Neural cell (in vitro differentiated cells): ENCODE measurements around the gene DMAP1. TPM values are rescaled to one million over a fixed set of nuclear protein-coding genes. Genes with fewer than 3 reads are reported as not detected.

Source experiments
- H2AFZ ChIP-seq: fragments of 200-600, 300-800 bp; sonication (generic), shearing (Covaris generic); 2 replicates; pipeline ENCODE4 v1.6.0; 2014; ENCODE audit warnings: low read depth, mild to moderate bottlenecking, antibody characterized with exemption, low read length, moderate library complexity
- H3F3A ChIP-seq: fragments of 200-600 bp; shearing (Covaris generic); 2 replicates; pipeline ENCODE4 v1.6.1; 2016; ENCODE audit warnings: mild to moderate bottlenecking, moderate library complexity, mixed read lengths, antibody characterized with exemption, low read length; ENCODE audit not compliant: insufficient read depth, poor library complexity, severe bottlenecking
- H3K27ac ChIP-seq: fragments of 200-600, 300-800 bp; sonication (generic), shearing (Covaris generic); 2 replicates; pipeline ENCODE4 v1.5.1; 2014; ENCODE audit warnings: mild to moderate bottlenecking, low read length, moderate library complexity
- H3K27me3 ChIP-seq: fragments of 300-800, 200-600 bp; sonication (generic), shearing (Covaris generic); 2 replicates; pipeline ENCODE4 v1.6.0; 2014; ENCODE audit warnings: mild to moderate bottlenecking, low read depth, low read length, moderate library complexity; ENCODE audit not compliant: insufficient read depth
- H3K36me3 ChIP-seq: fragments of 300-800, 200-600 bp; sonication (generic), shearing (Covaris generic); 2 replicates; pipeline ENCODE4 v1.5.1; 2014; ENCODE audit warnings: mild to moderate bottlenecking, antibody characterized with exemption, low read length, moderate library complexity; ENCODE audit not compliant: insufficient read depth
- H3K4me2 ChIP-seq: fragments of 300-800, 200-600 bp; sonication (generic), shearing (Covaris generic); 2 replicates; pipeline ENCODE4 v1.6.0; 2014; ENCODE audit warnings: mild to moderate bottlenecking, low read length
- H3K4me3 ChIP-seq: fragments of 300-800, 200-600 bp; sonication (generic), shearing (Covaris generic); 2 replicates; pipeline ENCODE4 v1.5.1; 2014; ENCODE audit warnings: mild to moderate bottlenecking, low read length, moderate library complexity
- H3K79me2 ChIP-seq: fragments of 200-600 bp; shearing (Covaris generic); replicated peaks from 2 replicates; pipeline ENCODE4 v1.6.0; 2014; ENCODE audit warnings: mild to moderate bottlenecking, low read length, moderate library complexity; ENCODE audit not compliant: insufficient read depth
- H3K9ac ChIP-seq: fragments of 300-800, 200-600 bp; sonication (generic), shearing (Covaris generic); 2 replicates; pipeline ENCODE4 v1.6.1; 2016; ENCODE audit warnings: mild to moderate bottlenecking, low read length, mixed read lengths
- H3K9me2 ChIP-seq: fragments of 200-600 bp; shearing (Covaris generic); 2 replicates; pipeline ENCODE4 v1.6.1; 2016; ENCODE audit warnings: mild to moderate bottlenecking, low read length, mixed read lengths; ENCODE audit not compliant: insufficient read depth
- H3K9me3 ChIP-seq: fragments of 200-600, 300-800 bp; sonication (generic), shearing (Covaris generic); 2 replicates; pipeline ENCODE4 v1.6.1; 2016; ENCODE audit warnings: mild to moderate bottlenecking, mixed run types, low read length, moderate library complexity, mixed read lengths
- H4K20me1 ChIP-seq: fragments of 200-600 bp; shearing (Covaris generic); 2 replicates; pipeline ENCODE4 v1.6.1; 2016; ENCODE audit warnings: mild to moderate bottlenecking, mixed run types; ENCODE audit not compliant: insufficient read depth
- EP300 ChIP-seq: fragments of 450-650 bp; conservative IDR thresholded peaks from 2 replicates; pipeline ENCODE4 v1.6.1; 2014; ENCODE audit warnings: antibody characterized with exemption, mild to moderate bottlenecking, moderate library complexity; ENCODE audit not compliant: poor library complexity, severe bottlenecking
- EZH2 ChIP-seq: fragments of 200-600, 300-800 bp; shearing (Covaris generic), sonication (generic); IDR thresholded peaks from 2 replicates; pipeline ENCODE4 v1.6.1; 2014; ENCODE audit warnings: antibody characterized with exemption, low read length, borderline replicate concordance, mild to moderate bottlenecking; ENCODE audit not compliant: insufficient read depth, poor library complexity, severe bottlenecking
- MXI1 ChIP-seq: fragments of 450-650 bp; conservative IDR thresholded peaks from 2 replicates; pipeline ENCODE4 v1.6.1; 2014; ENCODE audit warnings: antibody characterized with exemption, mild to moderate bottlenecking; ENCODE audit not compliant: poor library complexity, severe bottlenecking
- POLR2AphosphoS5 ChIP-seq: IDR thresholded peaks from 2 replicates; pipeline ENCODE4 v1.6.1; 2012
- RAD21 ChIP-seq: fragments of 450-650 bp; conservative IDR thresholded peaks from 2 replicates; pipeline ENCODE4 v1.6.1; 2014; ENCODE audit warnings: antibody characterized with exemption, mild to moderate bottlenecking, moderate library complexity
- SMC3 ChIP-seq: fragments of 450-650 bp; conservative IDR thresholded peaks from 2 replicates; pipeline ENCODE4 v1.6.1; 2014; ENCODE audit warnings: antibody characterized with exemption, mild to moderate bottlenecking, moderate library complexity; ENCODE audit not compliant: poor library complexity
- TAF1 ChIP-seq: IDR thresholded peaks from 2 replicates; pipeline ENCODE4 v1.6.1; 2012; ENCODE audit warnings: low read depth
- polyA plus RNA-seq: library from polyadenylated mRNA; depleted of rRNA; stranded (reverse); fragments of >200 nt; gene quantifications from 2 replicates; pipeline ENCODE4 v1.2.3, GENCODE V29; 2014
- TF ChIP-seq, protein P1 (sequence below): IDR thresholded peaks from 2 replicates; pipeline ENCODE4 v1.6.1; 2012; ENCODE audit warnings: borderline replicate concordance
- TF ChIP-seq, protein P2 (sequence below): fragments of 450-650 bp; IDR thresholded peaks from 2 replicates; pipeline ENCODE4 v1.5.1; 2014; ENCODE audit warnings: antibody characterized with exemption, mild to moderate bottlenecking, moderate library complexity; ENCODE audit not compliant: poor library complexity, severe bottlenecking

DMAP1 gene
- polyA plus RNA-seq, 1 donor from 2014 or later = 55.6 TPM

DNA sequence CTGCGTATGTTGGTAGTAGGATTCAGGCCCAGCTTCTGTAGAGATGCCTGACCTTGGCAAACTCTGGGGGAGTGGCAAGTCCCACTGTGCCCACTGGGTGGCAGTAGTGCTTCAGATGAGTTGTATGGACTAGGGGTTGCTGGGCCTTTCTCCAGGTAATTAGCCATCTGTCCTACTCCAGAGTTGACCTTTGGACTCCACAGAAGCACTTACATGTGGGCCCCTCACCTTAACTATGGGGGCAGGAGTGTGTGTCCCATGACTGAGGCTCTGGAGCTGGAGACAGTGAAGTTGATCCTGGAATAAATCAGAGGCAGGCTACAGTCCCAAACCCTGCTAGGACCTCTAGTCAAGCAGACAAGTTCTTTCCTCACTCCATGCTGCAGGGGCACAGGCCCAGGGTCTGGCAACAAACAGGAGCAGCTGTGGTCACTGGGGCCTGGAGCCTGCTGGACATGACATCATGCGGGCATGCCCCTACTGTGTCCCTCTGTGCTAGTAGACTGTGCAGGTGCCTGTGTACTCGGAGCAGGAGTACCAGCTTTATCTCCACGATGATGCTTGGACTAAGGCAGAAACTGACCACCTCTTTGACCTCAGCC, 4.6 kb downstream of the DMAP1 start:
- Histone ChIP-seq H3K27ac (no peak overlapping the region), H3K9ac (no peak overlapping the region), H3K9me3 (no peaks in the 10 kb centered on the region), H2AFZ (no peak overlapping the region), H3K27me3 (no peaks in the 10 kb centered on the region), H3K9me2 (no peaks in the 10 kb centered on the region), H3K4me3 (no peak overlapping the region), H4K20me1 (no peaks in the 10 kb centered on the region), H3K36me3 (no peaks in the 10 kb centered on the region), H3K4me2 (no peak overlapping the region), H3F3A (no peaks in the 10 kb centered on the region), H3K79me2 (peaks cover 7% of the 10 kb centered on the region)
- TF ChIP-seq, protein P1, sequence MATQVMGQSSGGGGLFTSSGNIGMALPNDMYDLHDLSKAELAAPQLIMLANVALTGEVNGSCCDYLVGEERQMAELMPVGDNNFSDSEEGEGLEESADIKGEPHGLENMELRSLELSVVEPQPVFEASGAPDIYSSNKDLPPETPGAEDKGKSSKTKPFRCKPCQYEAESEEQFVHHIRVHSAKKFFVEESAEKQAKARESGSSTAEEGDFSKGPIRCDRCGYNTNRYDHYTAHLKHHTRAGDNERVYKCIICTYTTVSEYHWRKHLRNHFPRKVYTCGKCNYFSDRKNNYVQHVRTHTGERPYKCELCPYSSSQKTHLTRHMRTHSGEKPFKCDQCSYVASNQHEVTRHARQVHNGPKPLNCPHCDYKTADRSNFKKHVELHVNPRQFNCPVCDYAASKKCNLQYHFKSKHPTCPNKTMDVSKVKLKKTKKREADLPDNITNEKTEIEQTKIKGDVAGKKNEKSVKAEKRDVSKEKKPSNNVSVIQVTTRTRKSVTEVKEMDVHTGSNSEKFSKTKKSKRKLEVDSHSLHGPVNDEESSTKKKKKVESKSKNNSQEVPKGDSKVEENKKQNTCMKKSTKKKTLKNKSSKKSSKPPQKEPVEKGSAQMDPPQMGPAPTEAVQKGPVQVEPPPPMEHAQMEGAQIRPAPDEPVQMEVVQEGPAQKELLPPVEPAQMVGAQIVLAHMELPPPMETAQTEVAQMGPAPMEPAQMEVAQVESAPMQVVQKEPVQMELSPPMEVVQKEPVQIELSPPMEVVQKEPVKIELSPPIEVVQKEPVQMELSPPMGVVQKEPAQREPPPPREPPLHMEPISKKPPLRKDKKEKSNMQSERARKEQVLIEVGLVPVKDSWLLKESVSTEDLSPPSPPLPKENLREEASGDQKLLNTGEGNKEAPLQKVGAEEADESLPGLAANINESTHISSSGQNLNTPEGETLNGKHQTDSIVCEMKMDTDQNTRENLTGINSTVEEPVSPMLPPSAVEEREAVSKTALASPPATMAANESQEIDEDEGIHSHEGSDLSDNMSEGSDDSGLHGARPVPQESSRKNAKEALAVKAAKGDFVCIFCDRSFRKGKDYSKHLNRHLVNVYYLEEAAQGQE = no peak
- TF ChIP-seq SMC3 (peak; percentile 98), MXI1 (peak; percentile 17), RAD21 (peak; percentile 96), EP300 (no peak), TAF1 (no peak), POLR2AphosphoS5 (no peak), EZH2 (no peak)
- TF ChIP-seq, protein P2, sequence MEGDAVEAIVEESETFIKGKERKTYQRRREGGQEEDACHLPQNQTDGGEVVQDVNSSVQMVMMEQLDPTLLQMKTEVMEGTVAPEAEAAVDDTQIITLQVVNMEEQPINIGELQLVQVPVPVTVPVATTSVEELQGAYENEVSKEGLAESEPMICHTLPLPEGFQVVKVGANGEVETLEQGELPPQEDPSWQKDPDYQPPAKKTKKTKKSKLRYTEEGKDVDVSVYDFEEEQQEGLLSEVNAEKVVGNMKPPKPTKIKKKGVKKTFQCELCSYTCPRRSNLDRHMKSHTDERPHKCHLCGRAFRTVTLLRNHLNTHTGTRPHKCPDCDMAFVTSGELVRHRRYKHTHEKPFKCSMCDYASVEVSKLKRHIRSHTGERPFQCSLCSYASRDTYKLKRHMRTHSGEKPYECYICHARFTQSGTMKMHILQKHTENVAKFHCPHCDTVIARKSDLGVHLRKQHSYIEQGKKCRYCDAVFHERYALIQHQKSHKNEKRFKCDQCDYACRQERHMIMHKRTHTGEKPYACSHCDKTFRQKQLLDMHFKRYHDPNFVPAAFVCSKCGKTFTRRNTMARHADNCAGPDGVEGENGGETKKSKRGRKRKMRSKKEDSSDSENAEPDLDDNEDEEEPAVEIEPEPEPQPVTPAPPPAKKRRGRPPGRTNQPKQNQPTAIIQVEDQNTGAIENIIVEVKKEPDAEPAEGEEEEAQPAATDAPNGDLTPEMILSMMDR = peak; percentile 96

DNA sequence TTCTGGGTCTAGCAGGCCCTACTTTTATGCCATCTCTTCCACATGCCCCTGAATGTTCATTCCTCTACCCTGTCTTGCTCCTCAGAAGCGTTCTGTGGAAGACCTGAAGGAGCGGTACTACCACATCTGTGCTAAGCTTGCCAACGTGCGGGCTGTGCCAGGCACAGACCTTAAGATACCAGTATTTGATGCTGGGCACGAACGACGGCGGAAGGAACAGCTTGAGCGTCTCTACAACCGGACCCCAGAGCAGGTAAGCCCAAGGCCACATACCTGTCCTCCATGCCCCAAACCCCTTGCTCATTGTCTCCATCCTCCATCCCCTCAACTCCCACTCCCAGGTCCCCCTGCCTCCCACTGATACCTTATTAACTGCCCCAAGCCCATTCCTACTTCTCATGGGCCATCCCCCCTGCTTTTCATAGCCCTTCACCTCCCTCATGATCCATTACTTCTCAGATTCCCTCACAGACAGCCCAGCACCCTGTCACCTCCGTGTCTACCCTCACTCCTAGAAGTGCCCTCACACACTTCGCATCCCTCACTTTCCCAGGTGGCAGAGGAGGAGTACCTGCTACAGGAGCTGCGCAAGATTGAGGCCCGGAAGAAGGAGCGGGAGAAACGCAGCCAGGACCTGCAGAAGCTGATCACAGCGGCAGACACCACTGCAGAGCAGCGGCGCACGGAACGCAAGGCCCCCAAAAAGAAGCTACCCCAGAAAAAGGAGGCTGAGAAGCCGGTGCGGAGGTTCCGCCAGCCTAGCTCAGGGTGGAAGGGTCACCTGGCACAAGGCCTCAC, 5.4 kb downstream of the DMAP1 start:
- Histone ChIP-seq H3F3A (no peaks in the 10 kb centered on the region), H3K27ac (no peak overlapping the region), H3K9me2 (no peaks in the 10 kb centered on the region), H3K9ac (no peak overlapping the region), H2AFZ (no peak overlapping the region), H3K79me2 (peaks cover 4% of the 10 kb centered on the region), H3K9me3 (no peaks in the 10 kb centered on the region), H3K36me3 (no peaks in the 10 kb centered on the region), H3K4me2 (no peak overlapping the region), H3K27me3 (no peaks in the 10 kb centered on the region), H3K4me3 (no peak overlapping the region), H4K20me1 (no peaks in the 10 kb centered on the region)
- TF ChIP-seq MXI1 = no peak
- TF ChIP-seq, protein P1 = no peak
- no peak for TF ChIP-seq EZH2
- TF ChIP-seq, protein P2 = no peak
- no peak for TF ChIP-seq POLR2AphosphoS5
